HG03066 (cell line): ENCODE measurements around the gene HLA-DRB1.
"Not testable (repeated sequence)": the region's sequence is repeated elsewhere in the genome, so short reads cannot be mapped to it uniquely, and the experiment has no call there.

Experiments
- ATAC-seq: cut with Tn5 transposase; IDR thresholded peaks from one replicate; pipeline ENCODE4 v1.9.1; 2021; ENCODE audit warnings: low read depth; ENCODE audit not compliant: unreplicated experiment

Gene HLA-DRB1

DNA sequence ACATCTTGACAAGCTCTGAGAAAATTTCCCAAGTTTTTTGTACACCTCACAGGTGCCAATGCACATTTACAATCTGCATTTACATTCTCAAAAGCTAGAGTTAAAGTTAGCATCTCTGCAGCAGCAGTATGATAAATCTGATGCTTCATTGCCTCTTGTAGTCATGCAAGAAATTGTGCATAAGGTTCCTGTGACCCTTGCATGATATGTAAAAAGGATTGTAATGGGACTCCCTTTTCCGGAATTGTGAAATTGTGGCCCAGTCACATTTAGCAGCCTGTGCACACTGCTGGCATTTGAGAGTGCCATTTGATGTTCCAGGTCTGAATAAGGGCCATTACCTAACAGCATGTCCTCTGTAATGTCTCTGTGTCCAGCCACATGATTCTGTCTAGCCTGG, 24.1 kb downstream of the HLA-DRB1 start:
- no peak for ATAC-seq

DNA sequence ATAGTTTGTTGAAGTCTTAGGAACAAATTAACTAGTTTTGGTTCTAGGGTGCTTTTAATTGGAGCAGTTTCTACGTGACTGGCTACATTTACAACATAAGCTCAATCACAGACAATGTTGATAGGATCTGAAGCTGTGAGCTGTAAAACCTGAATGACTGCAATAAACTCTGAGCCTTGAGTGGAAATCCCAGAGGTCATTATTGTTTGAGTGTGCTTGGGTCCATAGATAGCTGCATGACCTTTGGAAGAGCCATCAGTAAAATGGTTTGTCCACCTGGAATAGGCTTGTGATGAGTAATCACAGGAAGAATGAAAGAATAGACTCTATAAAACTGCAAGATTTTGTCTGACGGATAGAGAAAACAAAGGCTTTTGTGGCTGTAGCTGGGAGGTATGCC, 26.7 kb downstream of the HLA-DRB1 start:
- no peak for ATAC-seq

- no peak for ATAC-seq
Observed at GRCh38 chr6:32559747-32560146, 29.9 kb downstream of the HLA-DRB1 start.

DNA sequence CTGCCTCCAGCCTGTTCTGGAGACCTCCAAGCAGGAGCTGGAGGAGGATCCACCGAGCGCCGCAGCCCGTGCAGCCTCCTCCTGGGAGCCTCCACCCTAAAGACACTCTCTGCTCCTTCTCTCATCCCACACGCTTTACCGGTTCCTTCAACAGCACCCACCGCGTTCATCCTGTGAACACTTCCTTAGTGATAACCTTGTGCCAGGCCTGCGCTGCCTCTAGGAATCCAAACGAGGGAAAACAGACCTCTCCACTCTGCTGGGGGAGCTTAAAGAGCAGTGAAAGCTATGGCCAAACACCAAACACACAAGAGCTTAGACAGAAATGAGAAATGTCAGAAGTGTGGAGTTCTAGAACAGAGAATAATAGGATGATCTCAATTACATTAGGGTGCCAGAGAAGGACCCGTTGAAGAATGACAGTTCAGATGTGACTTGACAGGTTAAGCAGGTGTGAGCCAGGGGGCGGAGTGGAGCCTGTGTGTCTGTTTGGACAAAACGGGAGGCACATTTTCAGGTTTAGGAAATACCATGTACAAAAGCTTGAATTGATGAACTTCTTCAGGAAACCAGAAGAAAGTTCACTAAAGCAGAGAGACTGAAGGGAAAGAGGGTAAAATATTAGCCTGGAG, 31.1 kb downstream of the HLA-DRB1 start:
- ATAC-seq: no peak

GRCh38 chr6:32554116-32554965, 35.3 kb downstream of the HLA-DRB1 start:
- ATAC-seq: no peak

- ATAC-seq: no peak
Observed at GRCh38 chr6:32553037-32553742, 36.5 kb downstream of the HLA-DRB1 start.

DNA sequence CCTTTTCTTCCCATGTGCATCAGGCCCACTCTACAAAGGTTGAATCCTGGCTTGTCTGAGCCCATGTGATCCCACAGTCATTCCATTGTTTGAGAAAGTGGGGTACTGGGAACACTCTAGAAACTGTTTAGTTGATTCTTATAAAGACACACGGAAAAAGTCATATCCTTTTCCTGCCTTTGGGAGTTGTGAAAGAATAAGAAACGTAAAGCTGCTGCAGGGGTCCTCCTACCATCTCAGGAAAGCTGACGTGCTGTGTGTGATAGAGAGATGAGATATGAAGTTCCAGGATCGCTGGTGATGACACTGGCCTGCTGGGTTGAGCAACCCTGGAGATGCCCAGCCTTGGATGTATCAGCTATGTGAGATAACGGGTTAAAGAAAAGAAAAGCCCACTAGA, 38.2 kb downstream of the HLA-DRB1 start:
- no peak for ATAC-seq

DNA sequence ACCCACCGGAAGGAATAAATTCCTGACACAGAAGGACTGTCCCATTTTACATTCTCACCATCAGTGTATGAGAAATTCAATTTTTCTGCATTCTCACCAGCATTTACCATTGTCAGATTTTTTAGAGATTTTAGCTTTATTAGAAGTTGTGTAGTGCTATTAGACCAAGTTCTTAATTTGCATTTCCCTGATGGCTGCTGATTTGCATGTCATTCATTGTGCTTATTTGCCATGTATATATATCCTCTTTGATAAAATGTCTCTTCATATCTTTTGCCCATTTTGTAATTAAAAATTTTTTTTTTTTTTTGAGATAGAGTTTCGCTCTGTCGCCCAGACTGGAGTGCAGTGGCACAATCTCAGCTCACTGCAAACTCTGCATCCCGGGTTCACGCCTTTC, 49.8 kb downstream of the HLA-DRB1 start:
- no peak for ATAC-seq

GRCh38 chr6:32530431-32530793, 59.2 kb downstream of the HLA-DRB1 start:
- not testable (repeated sequence) for ATAC-seq

DNA sequence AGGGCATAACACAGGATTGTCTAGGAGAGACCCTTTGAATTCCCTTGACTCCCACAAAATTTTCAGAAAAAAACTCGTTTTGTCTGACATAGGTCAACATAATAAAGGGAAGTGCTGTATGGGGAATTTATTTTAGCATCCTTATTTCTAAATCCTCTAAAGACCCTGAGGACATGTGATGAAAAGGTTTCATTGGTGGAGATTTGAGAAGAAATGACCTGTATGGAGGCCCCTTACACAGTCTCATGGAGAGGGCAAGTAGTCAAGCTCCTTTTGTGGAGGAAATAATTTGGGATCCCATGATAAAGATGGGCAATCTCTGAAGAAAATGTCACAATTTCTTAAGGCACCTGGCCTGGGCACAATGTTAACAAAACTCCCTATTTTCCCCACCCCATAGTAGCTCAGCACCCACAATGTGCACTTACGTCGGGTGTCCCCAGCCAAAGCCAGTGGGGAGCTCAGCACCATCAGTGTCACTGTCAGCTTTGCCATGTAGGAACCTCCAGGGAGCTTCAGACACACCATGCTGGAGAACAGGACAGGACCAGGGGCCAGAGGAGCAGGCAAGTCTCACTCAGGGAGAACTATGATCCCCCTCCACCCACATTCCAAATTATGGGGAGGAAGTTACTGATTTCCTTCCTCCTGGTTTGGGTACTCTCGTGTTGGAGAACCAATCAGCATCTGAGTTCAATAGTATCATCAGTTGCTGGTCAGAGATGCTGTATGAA, 59.8 kb downstream of the HLA-DRB1 start, which contains the start of gene HLA-DRB5:
Gene HLA-DRB5 (minus strand): TSS at position 591 of the 734 bp plus-strand sequence. CDS start 63 bp downstream, at position 528.
- ATAC-seq: no peak
